ENCODE results near the gene NFKBIA.
"Not testable (repeated sequence)": the region's sequence is repeated elsewhere in the genome, so short reads cannot be mapped to it uniquely, and the experiment has no call there.

Gene NFKBIA

GRCh38 chr14:35366056-35366451, 38.5 kb downstream of the NFKBIA start:
- peak; percentile 26 for DNase-seq

GRCh38 chr14:35365130-35366055, 39.2 kb downstream of the NFKBIA start:
- peak; percentile 83 for DNase-seq

- no peak for DNase-seq
These were observed 41.6 kb downstream of the NFKBIA start for GRCh38 chr14:35362911-35363374.

GRCh38 chr14:35362450-35362849, 42.1 kb downstream of the NFKBIA start:
- DNase-seq: no peak

- no peak for DNase-seq
These were observed 43.4 kb downstream of the NFKBIA start for GRCh38 chr14:35361141-35361480.

- not testable (repeated sequence) for DNase-seq
These were observed 44.9 kb downstream of the NFKBIA start for GRCh38 chr14:35359655-35360054.

- peak; percentile 52 for DNase-seq
These were observed 48.3 kb downstream of the NFKBIA start for GRCh38 chr14:35355981-35356841.

GRCh38 chr14:35355235-35355634, 49.3 kb downstream of the NFKBIA start:
- DNase-seq: not testable (repeated sequence)

- DNase-seq: no peak
These were observed 51.0 kb downstream of the NFKBIA start for GRCh38 chr14:35353409-35354172.

- DNase-seq: no peak
These were observed 52.0 kb downstream of the NFKBIA start for GRCh38 chr14:35352274-35353233.

- no peak for DNase-seq
These were observed 52.7 kb downstream of the NFKBIA start for GRCh38 chr14:35351897-35352273.
